ACC112 (cell line): ENCODE data around the gene TANGO6.

Experiments
- H2AFZ ChIP-seq: fragments of 200-600 bp; sonication (generic); one replicate; pipeline ENCODE4 v1.6.0; 2017; ENCODE audit warnings: antibody characterized with exemption, low read length; ENCODE audit not compliant: unreplicated experiment
- H3K27ac ChIP-seq: fragments of 200-600 bp; sonication (generic); 2 replicates; pipeline ENCODE4 v1.5.1; 2014; ENCODE audit warnings: low read depth, mild to moderate bottlenecking, antibody characterized with exemption, low read length, moderate library complexity
- H3K27me3 ChIP-seq: fragments of 200-600 bp; sonication (generic); 2 replicates; pipeline ENCODE4 v1.6.1; 2014; ENCODE audit warnings: mild to moderate bottlenecking, antibody characterized with exemption, low read length, moderate library complexity, mixed read lengths; ENCODE audit not compliant: insufficient read depth
- H3K36me3 ChIP-seq: fragments of 200-600 bp; sonication (generic); 2 replicates; pipeline ENCODE4 v1.6.1; 2016; ENCODE audit warnings: mild to moderate bottlenecking, antibody characterized with exemption, low read length, moderate library complexity, mixed read lengths; ENCODE audit not compliant: insufficient read depth
- H3K4me1 ChIP-seq: fragments of 200-600 bp; sonication (generic); one replicate; pipeline ENCODE4 v1.6.1; 2016; ENCODE audit warnings: low read length, mixed read lengths; ENCODE audit not compliant: insufficient read depth, unreplicated experiment, control insufficient read depth
- H3K4me3 ChIP-seq: fragments of 200-600 bp; sonication (generic); 2 replicates; pipeline ENCODE4 v1.5.1; 2014; ENCODE audit warnings: mild to moderate bottlenecking, low read depth, low read length
- H3K79me2 ChIP-seq: fragments of 200-600 bp; sonication (generic); one replicate; pipeline ENCODE4 v1.6.0; 2016; ENCODE audit warnings: low read length; ENCODE audit not compliant: control insufficient read depth, unreplicated experiment, insufficient read depth

The TANGO6 gene

GRCh38 chr16:68843482-68844210, at the start of gene TANGO6:
Gene TANGO6, plus strand, starts transcription at chr16:68843531. Its CDS starts 87 bp downstream, at chr16:68843618.
- Histone ChIP-seq H3K27ac (peak within 1 kb of the TSS; percentile 44), H3K79me2 (peaks cover 12% of the 10 kb centered on the region), H3K4me1 (peaks cover 6% of the 10 kb centered on the region), H3K36me3 (no peaks in the 10 kb centered on the region), H2AFZ (peak within 1 kb of the TSS; percentile 93), H3K4me3 (peak within 1 kb of the TSS; percentile 85), H3K27me3 (no peaks in the 10 kb centered on the region)

- H3K27ac ChIP-seq = no peak overlapping the region
Observed at GRCh38 chr16:68798398-68798797, 44.9 kb upstream of the TANGO6 start.

GRCh38 chr16:68800257-68800875, 43.0 kb upstream of the TANGO6 start:
- Histone ChIP-seq H3K27ac (no peak overlapping the region), H3K79me2 (no peaks in the 10 kb centered on the region), H3K36me3 (no peaks in the 10 kb centered on the region), H3K27me3 (no peaks in the 10 kb centered on the region), H2AFZ (no peak overlapping the region), H3K4me1 (peaks cover 8% of the 10 kb centered on the region), H3K4me3 (no peak overlapping the region)

More at GRCh38 chr16:68798398-68798797, 44.9 kb upstream of the TANGO6 start:
- Histone ChIP-seq H3K36me3 (no peaks in the 10 kb centered on the region), H2AFZ (no peak overlapping the region), H3K79me2 (no peaks in the 10 kb centered on the region), H3K4me1 (peaks cover 8% of the 10 kb centered on the region), H3K27me3 (no peaks in the 10 kb centered on the region), H3K4me3 (no peak overlapping the region)

- Histone ChIP-seq H3K27me3 (no peaks in the 10 kb centered on the region), H2AFZ (no peak overlapping the region), H3K27ac (peak overlapping the region; percentile 53), H3K4me3 (no peak overlapping the region), H3K36me3 (no peaks in the 10 kb centered on the region), H3K79me2 (no peaks in the 10 kb centered on the region), H3K4me1 (peaks cover 8% of the 10 kb centered on the region)
Observed at GRCh38 chr16:68802190-68802589, 41.1 kb upstream of the TANGO6 start.

- no peaks in the 10 kb centered on the region for H3K27me3 ChIP-seq
- H3K27ac ChIP-seq = no peak overlapping the region
- H3K79me2 ChIP-seq = no peaks in the 10 kb centered on the region
- H3K4me1 ChIP-seq = peaks cover 8% of the 10 kb centered on the region
- H2AFZ ChIP-seq = no peak overlapping the region
- no peak overlapping the region for H3K4me3 ChIP-seq
- no peaks in the 10 kb centered on the region for H3K36me3 ChIP-seq
Observed at GRCh38 chr16:68806422-68806821, 36.9 kb upstream of the TANGO6 start.

GRCh38 chr16:68806981-68807380, 36.4 kb upstream of the TANGO6 start:
- Histone ChIP-seq H3K27me3 (no peaks in the 10 kb centered on the region), H3K4me3 (no peak overlapping the region), H3K27ac (no peak overlapping the region), H3K4me1 (peaks cover 6% of the 10 kb centered on the region), H3K79me2 (no peaks in the 10 kb centered on the region), H3K36me3 (no peaks in the 10 kb centered on the region), H2AFZ (no peak overlapping the region)

GRCh38 chr16:68814516-68814915, 28.8 kb upstream of the TANGO6 start:
- Histone ChIP-seq H3K27ac (no peak overlapping the region), H2AFZ (no peak overlapping the region), H3K4me1 (no peaks in the 10 kb centered on the region), H3K4me3 (no peak overlapping the region), H3K79me2 (no peaks in the 10 kb centered on the region), H3K27me3 (no peaks in the 10 kb centered on the region), H3K36me3 (no peaks in the 10 kb centered on the region)

GRCh38 chr16:68823401-68824135, 19.8 kb upstream of the TANGO6 start:
- Histone ChIP-seq H3K4me3 (peak overlapping the region; percentile 40; the same call in 1 of the 2 replicates), H3K36me3 (no peaks in the 10 kb centered on the region), H3K79me2 (no peaks in the 10 kb centered on the region), H3K27ac (peak overlapping the region; percentile 58), H2AFZ (peak overlapping the region; percentile 39), H3K4me1 (peaks cover 7% of the 10 kb centered on the region), H3K27me3 (peaks cover under 1% of the 10 kb centered on the region; the same call in 1 of the 2 replicates)

GRCh38 chr16:68825427-68825826, 17.9 kb upstream of the TANGO6 start:
- Histone ChIP-seq H3K4me3 (no peak overlapping the region), H3K79me2 (no peaks in the 10 kb centered on the region), H3K4me1 (peaks cover 7% of the 10 kb centered on the region), H3K27me3 (peaks cover 5% of the 10 kb centered on the region; the same call in 1 of the 2 replicates), H2AFZ (no peak overlapping the region), H3K36me3 (no peaks in the 10 kb centered on the region), H3K27ac (no peak overlapping the region)

GRCh38 chr16:68826652-68827051, 16.7 kb upstream of the TANGO6 start:
- Histone ChIP-seq H3K79me2 (no peaks in the 10 kb centered on the region), H3K4me3 (no peak overlapping the region), H3K27ac (no peak overlapping the region), H3K27me3 (peaks cover 5% of the 10 kb centered on the region; the same call in 1 of the 2 replicates), H2AFZ (no peak overlapping the region), H3K36me3 (no peaks in the 10 kb centered on the region), H3K4me1 (peaks cover 7% of the 10 kb centered on the region)
